Measurements from ENCODE around the gene RNF220. TPM values are rescaled to one million over a fixed set of nuclear protein-coding genes. Genes with fewer than 3 reads are reported as not detected.
A peak's percentile ranks its signal among the peaks of the same experiment; 100 is the strongest.

RNF220 gene
- total RNA-seq, 2 donors from 2014 or later: 54.8 to 88.7 TPM

- no peaks in the 10 kb centered on the region for H3K36me3 Mint-ChIP-seq (ENCODE audit: low read depth)
- ATAC-seq (replicated peaks): no peak
- no peaks in the 10 kb centered on the region for H3K9me3 Mint-ChIP-seq
- no peaks in the 10 kb centered on the region for H3K4me1 Mint-ChIP-seq
- H3K27me3 Mint-ChIP-seq: peaks cover 23% of the 10 kb centered on the region
- no peak overlapping the region for H3K27ac Mint-ChIP-seq
- no peak overlapping the region for H3K4me3 Mint-ChIP-seq
Observed at GRCh38 chr1:44568128-44568900, 163.3 kb downstream of the RNF220 start.

DNA sequence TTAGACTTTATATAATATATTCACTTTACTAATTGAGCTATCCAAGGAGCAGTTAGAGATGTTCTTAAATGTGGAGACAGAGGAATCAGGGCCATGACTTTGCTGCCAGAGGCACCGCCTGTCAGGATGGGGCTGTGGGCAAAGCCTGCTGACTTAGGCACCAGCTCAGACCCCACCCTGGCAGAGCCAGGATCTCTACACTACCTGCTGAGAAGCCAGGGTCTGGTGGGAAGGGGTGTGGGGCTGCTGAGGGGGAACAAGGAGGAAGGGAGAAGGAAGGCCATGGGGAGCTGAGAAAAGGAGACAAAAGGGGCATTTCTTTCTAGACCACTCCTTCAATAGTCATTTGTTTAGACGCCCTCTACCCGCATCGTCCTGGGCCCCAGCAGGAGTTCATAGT lies 164.4 kb downstream of the RNF220 start:
- no peaks in the 10 kb centered on the region for H3K4me1 Mint-ChIP-seq
- no peak for ATAC-seq (replicated peaks)
- H3K4me3 Mint-ChIP-seq: no peak overlapping the region

GRCh38 chr1:44571712-44572571 lies 166.9 kb downstream of the RNF220 start:
- Mint-ChIP-seq H3K4me1 (no peaks in the 10 kb centered on the region), H3K27me3 (peaks cover 21% of the 10 kb centered on the region), H3K36me3 (ENCODE audit: low read depth) (no peaks in the 10 kb centered on the region), H3K4me3 (no peak overlapping the region), H3K9me3 (no peaks in the 10 kb centered on the region), H3K27ac (no peak overlapping the region)
- ATAC-seq (replicated peaks): peak; percentile 60

More for the DNA sequence above, 164.4 kb downstream of the RNF220 start:
- H3K27ac Mint-ChIP-seq: no peak overlapping the region
- H3K9me3 Mint-ChIP-seq: no peaks in the 10 kb centered on the region
- H3K36me3 Mint-ChIP-seq (ENCODE audit: low read depth): no peaks in the 10 kb centered on the region
- peaks cover 22% of the 10 kb centered on the region for H3K27me3 Mint-ChIP-seq

- Mint-ChIP-seq H3K27ac (no peak overlapping the region), H3K4me3 (no peak overlapping the region), H3K9me3 (no peaks in the 10 kb centered on the region), H3K27me3 (peaks cover 25% of the 10 kb centered on the region), H3K36me3 (ENCODE audit: low read depth) (no peaks in the 10 kb centered on the region), H3K4me1 (no peaks in the 10 kb centered on the region)
- peak; percentile 26 for ATAC-seq (replicated peaks)
Observed at GRCh38 chr1:44572572-44572879, 167.5 kb downstream of the RNF220 start.

GRCh38 chr1:44575396-44575795 lies 170.3 kb downstream of the RNF220 start:
- Mint-ChIP-seq H3K4me1 (no peaks in the 10 kb centered on the region), H3K36me3 (ENCODE audit: low read depth) (no peaks in the 10 kb centered on the region), H3K9me3 (no peaks in the 10 kb centered on the region), H3K4me3 (no peak overlapping the region), H3K27ac (no peak overlapping the region), H3K27me3 (peaks cover 12% of the 10 kb centered on the region)
- no peak for ATAC-seq (replicated peaks)

DNA sequence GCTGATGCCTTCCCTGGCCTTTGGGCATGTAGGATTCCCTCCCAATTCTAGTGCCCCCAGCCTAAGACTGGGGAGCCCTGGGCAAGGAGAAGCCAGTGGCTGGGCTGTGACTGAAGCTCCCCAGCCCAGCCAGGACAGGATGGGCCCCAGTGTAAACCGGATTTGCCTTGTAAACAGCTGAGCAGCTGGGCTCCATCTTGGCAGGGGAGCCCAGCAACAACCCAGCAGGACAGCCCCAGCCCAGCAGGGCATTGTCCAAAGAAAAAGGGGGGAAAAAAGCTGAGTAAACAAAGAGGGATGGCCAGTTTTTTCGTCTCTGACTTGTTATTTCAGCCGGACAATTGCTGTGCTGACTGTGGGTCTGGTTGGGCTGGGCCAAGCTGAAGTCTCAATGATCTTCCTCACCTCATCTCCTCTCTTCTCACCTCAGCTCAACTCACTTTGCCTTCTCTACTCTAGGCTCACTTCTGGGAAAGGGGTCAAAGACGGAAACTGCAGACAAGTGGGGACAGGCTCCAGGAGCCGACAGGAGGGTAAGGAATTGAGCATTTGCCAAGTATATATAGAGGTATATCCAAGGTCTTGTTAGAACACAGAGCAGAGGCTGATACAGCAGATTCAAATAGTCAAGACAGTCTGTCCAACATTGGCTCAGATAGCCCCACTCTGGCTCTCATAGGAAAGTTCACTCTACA lies 171.5 kb downstream of the RNF220 start:
- no peak overlapping the region for H3K4me3 Mint-ChIP-seq
- no peak for ATAC-seq (replicated peaks)
- no peaks in the 10 kb centered on the region for H3K4me1 Mint-ChIP-seq
- H3K36me3 Mint-ChIP-seq (ENCODE audit: low read depth): no peaks in the 10 kb centered on the region
- no peak overlapping the region for H3K27ac Mint-ChIP-seq
- H3K9me3 Mint-ChIP-seq: no peaks in the 10 kb centered on the region
- peaks cover 12% of the 10 kb centered on the region for H3K27me3 Mint-ChIP-seq

DNA sequence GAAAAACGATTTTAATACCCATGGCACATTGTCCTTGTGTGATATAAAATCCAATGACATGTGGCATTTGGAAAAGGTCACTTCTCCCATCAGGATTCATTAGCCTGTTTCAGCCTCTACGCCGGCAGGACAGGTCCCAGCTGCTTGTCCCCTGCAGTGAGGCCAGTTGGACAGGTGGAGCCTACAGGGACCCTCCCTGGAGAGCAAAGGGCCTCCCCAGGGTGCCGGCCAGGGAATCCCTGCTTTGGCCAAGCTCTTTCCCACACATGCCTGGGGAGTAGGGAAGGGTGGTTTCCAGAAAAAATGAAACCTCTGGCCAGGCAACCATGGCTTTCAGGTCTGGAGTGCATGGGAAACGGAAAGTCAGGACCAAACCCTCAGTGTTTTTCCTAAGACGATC lies 176.2 kb downstream of the RNF220 start:
- no peak for ATAC-seq (replicated peaks)
- no peaks in the 10 kb centered on the region for H3K36me3 Mint-ChIP-seq (ENCODE audit: low read depth)
- no peak overlapping the region for H3K4me3 Mint-ChIP-seq
- H3K9me3 Mint-ChIP-seq: no peaks in the 10 kb centered on the region
- H3K27me3 Mint-ChIP-seq: peaks cover 8% of the 10 kb centered on the region
- H3K27ac Mint-ChIP-seq: no peak overlapping the region
- H3K4me1 Mint-ChIP-seq: no peaks in the 10 kb centered on the region

GRCh38 chr1:44584167-44584566 lies 179.1 kb downstream of the RNF220 start:
- Mint-ChIP-seq H3K36me3 (ENCODE audit: low read depth) (no peaks in the 10 kb centered on the region), H3K4me3 (no peak overlapping the region), H3K27ac (no peak overlapping the region), H3K4me1 (no peaks in the 10 kb centered on the region), H3K27me3 (peaks cover 3% of the 10 kb centered on the region), H3K9me3 (no peaks in the 10 kb centered on the region)
- ATAC-seq (replicated peaks): no peak

DNA sequence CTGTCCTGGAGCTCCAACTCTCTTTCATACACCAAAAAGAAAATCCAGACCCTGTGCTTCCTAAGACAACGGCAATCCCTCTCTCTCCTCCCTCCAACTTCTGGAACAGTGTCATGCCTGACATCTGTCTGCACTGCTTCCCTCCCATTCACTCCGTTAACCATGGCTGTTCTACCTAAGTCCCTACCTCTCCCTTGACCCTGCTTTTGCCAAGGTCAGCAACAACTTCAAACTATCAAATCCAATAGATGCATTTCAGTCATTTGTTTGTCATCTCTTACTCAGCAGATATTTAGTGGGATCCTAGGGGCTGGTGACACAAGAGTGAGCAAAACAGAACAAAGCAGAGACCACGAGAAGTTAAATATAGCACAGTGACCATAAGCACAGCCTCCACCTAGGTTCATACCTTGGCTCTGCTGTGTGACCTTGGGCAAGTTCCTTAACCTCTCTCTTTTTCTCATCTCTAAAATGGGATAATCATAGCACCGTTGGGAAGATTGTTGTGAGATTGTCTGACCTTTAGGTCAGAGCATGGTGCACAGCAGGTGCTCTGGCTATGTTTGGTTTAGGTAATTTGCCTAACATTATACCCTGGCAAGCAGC lies 180.4 kb downstream of the RNF220 start:
- Mint-ChIP-seq H3K4me1 (no peaks in the 10 kb centered on the region), H3K9me3 (no peaks in the 10 kb centered on the region), H3K27ac (no peak overlapping the region), H3K27me3 (peaks cover 3% of the 10 kb centered on the region), H3K4me3 (no peak overlapping the region), H3K36me3 (ENCODE audit: low read depth) (no peaks in the 10 kb centered on the region)
- no peak for ATAC-seq (replicated peaks)

GRCh38 chr1:44587796-44588460 lies 182.9 kb downstream of the RNF220 start:
- Mint-ChIP-seq H3K36me3 (ENCODE audit: low read depth) (no peaks in the 10 kb centered on the region), H3K27ac (no peak overlapping the region), H3K27me3 (peaks cover 3% of the 10 kb centered on the region), H3K4me3 (no peak overlapping the region), H3K9me3 (no peaks in the 10 kb centered on the region), H3K4me1 (no peaks in the 10 kb centered on the region)
- ATAC-seq (replicated peaks): no peak

DNA sequence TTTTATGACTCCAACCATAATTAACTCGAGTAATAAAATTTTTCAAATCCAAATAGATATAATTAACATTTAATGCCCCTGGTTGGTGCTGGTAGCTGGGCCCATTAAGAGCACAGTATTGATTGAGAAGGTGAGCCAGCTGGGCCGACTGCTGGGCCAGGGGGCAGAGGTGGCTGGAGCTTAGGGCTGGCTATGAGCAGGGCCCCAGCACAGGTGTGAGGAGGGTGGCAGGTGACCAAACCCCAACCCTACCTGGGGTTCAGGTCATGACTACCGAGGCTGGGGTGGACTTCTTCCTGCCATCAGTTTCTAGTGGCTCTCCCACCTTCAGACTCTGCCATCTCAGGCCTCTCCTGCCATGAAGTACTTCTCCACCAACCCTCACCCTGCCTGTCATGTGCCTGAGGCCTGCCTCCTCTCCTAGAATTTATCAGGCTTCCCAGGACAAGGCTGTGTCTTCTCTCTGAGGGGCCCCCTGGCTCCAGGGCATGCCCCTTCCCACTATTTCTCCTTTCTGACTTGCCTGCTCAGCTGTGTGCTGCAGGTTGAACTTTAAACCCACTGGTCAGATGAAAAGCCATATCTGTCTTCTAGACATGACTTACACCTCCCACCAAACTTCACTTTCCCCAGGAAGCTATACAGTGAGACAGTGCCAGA lies 183.6 kb downstream of the RNF220 start:
- H3K27me3 Mint-ChIP-seq: peaks cover 3% of the 10 kb centered on the region
- no peaks in the 10 kb centered on the region for H3K36me3 Mint-ChIP-seq (ENCODE audit: low read depth)
- no peak overlapping the region for H3K4me3 Mint-ChIP-seq
- H3K27ac Mint-ChIP-seq: no peak overlapping the region
- no peaks in the 10 kb centered on the region for H3K9me3 Mint-ChIP-seq
- no peak for ATAC-seq (replicated peaks)
- H3K4me1 Mint-ChIP-seq: no peaks in the 10 kb centered on the region

GRCh38 chr1:44590475-44590874 lies 185.4 kb downstream of the RNF220 start:
- Mint-ChIP-seq H3K27me3 (peaks cover 3% of the 10 kb centered on the region), H3K36me3 (ENCODE audit: low read depth) (no peaks in the 10 kb centered on the region), H3K4me3 (no peak overlapping the region), H3K4me1 (no peaks in the 10 kb centered on the region), H3K27ac (no peak overlapping the region), H3K9me3 (no peaks in the 10 kb centered on the region)
- no peak for ATAC-seq (replicated peaks)

DNA sequence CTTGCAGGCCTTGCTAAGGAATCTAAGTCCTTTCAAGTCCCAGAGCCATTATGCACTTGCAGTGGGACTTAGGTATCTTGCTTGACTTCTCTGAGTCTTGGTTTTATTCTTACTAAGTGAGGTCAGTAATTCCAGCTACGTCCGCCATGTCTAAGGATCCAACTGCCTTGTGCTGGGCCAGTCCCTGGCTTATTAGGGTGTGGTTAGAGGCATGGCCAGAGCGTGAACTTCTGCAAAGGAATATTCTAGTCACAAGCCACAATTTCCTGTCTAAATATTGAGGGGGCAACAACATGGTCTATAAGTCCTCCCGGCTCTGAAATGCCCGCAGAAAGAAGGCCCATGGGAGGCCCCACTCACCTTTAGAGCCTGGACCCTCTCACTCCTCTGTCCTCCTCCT lies 186.3 kb downstream of the RNF220 start:
- H3K36me3 Mint-ChIP-seq (ENCODE audit: low read depth): no peaks in the 10 kb centered on the region
- no peaks in the 10 kb centered on the region for H3K4me1 Mint-ChIP-seq
- H3K27me3 Mint-ChIP-seq: peaks cover 6% of the 10 kb centered on the region
- H3K4me3 Mint-ChIP-seq: no peak overlapping the region
- no peak for ATAC-seq (replicated peaks)
- no peaks in the 10 kb centered on the region for H3K9me3 Mint-ChIP-seq
- H3K27ac Mint-ChIP-seq: peak overlapping the region; percentile 2
